Liver (tissue), 3 donors: ENCODE data around the gene KCNK7.

Experiments used
- CTCF ChIP-seq: fragments of 150-350 bp; IDR thresholded peaks from 2 replicates; pipeline ENCODE4 v1.5.1; 2017; ENCODE audit warnings: improper control_type of control experiment, low read depth, low read length; ENCODE audit not compliant: missing input control
- EGR1 ChIP-seq, 2 donors: IDR thresholded peaks; 2 replicates each; pipeline ENCODE4 v1.6.1; 2016 to 2018; ENCODE audit warnings: antibody characterized with exemption in 2 of 2, low read depth in 2 of 2
- GABPA ChIP-seq, 2 donors: IDR thresholded peaks in 1 of 2; conservative IDR thresholded peaks in 1 of 2; 2 replicates each; pipeline ENCODE4 v1.6.1; 2016; ENCODE audit warnings: antibody characterized with exemption in 2 of 2, mild to moderate bottlenecking in 1 of 2, moderate library complexity in 1 of 2
- JUND ChIP-seq, 2 donors: IDR thresholded peaks; 2 replicates each; pipeline ENCODE4 v1.6.1; 2016; ENCODE audit warnings: antibody characterized with exemption in 2 of 2
- MAX ChIP-seq: IDR thresholded peaks from 2 replicates; pipeline ENCODE4 v1.6.1; 2016; ENCODE audit warnings: antibody characterized with exemption
- RAD21 ChIP-seq, 2 donors: IDR thresholded peaks; 2 replicates each; pipeline ENCODE4 v1.6.1; 2016; ENCODE audit warnings: antibody characterized with exemption in 2 of 2, mild to moderate bottlenecking in 2 of 2
- REST ChIP-seq: IDR thresholded peaks from 2 replicates; pipeline ENCODE4 v1.6.1; 2016; ENCODE audit warnings: antibody characterized with exemption, mild to moderate bottlenecking
- SP1 ChIP-seq: IDR thresholded peaks from 2 replicates; pipeline ENCODE4 v1.6.1; 2018; ENCODE audit warnings: antibody characterized with exemption, mild to moderate bottlenecking
- TAF1 ChIP-seq: conservative IDR thresholded peaks from 2 replicates; pipeline ENCODE4 v1.6.1; 2016; ENCODE audit warnings: antibody characterized with exemption, mild to moderate bottlenecking
- YY1 ChIP-seq: IDR thresholded peaks from 2 replicates; pipeline ENCODE4 v1.6.1; 2016; ENCODE audit warnings: antibody characterized with exemption, mild to moderate bottlenecking
- ZBTB33 ChIP-seq: IDR thresholded peaks from 2 replicates; pipeline ENCODE4 v1.6.1; 2016; ENCODE audit warnings: antibody characterized with exemption
- TF ChIP-seq, protein P1 (sequence below): IDR thresholded peaks from 2 replicates; pipeline ENCODE4 v1.6.1; 2016; ENCODE audit warnings: antibody characterized with exemption
- donor health status: healthy.
- donor health status: healthy.

- peak; percentile 33 for TF ChIP-seq CTCF
- TF ChIP-seq TAF1, result no peak
- TF ChIP-seq, protein P1, sequence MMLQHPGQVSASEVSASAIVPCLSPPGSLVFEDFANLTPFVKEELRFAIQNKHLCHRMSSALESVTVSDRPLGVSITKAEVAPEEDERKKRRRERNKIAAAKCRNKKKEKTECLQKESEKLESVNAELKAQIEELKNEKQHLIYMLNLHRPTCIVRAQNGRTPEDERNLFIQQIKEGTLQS, result no peak
- peak in 1 of 2 donors; percentile 60 for TF ChIP-seq RAD21 (IDR thresholded peaks at IDR 0.05)
- peak in 1 of 2 donors; percentile 18 for TF ChIP-seq EGR1 (IDR thresholded peaks at IDR 0.05; ENCODE audit: low read depth in 2 of 2)
- peak; percentile 80 for TF ChIP-seq SP1
- peak; percentile 70 for TF ChIP-seq MAX
- no peak for TF ChIP-seq ZBTB33
- no peak for TF ChIP-seq JUND (IDR thresholded peaks at IDR 0.05)
- peak; percentile 95 for TF ChIP-seq YY1
- TF ChIP-seq GABPA (IDR thresholded peaks at IDR 0.05 in 1 of 2, conservative IDR thresholded peaks at IDR 0.05 in 1 of 2), result peak; percentile 91 to 99
- TF ChIP-seq REST, result peak; percentile 25
These were observed 25.4 kb downstream of the KCNK7 start, which contains the start of gene ZNRD2 for GRCh38 chr11:65569973-65570918.
